Transverse colon (tissue), 4 donors: ENCODE results near the gene SPTBN4.

ENCODE experiments used
- CTCF ChIP-seq, 5 experiments: fragments of 200-600 bp in 3 of 5; fragments of 450-650 bp in 2 of 5; sonication (generic) in 3 of 5; IDR thresholded peaks; 1 replicate in 2 of 5; 2 replicates in 3 of 5; pipeline ENCODE4 v1.5.1; 2016 to 2017; ENCODE audit warnings: antibody characterized with exemption in 5 of 5, inconsistent platforms in 3 of 5, mild to moderate bottlenecking in 2 of 5, moderate library complexity in 1 of 5
- EP300 ChIP-seq: sonication (generic); formaldehyde crosslinking; IDR thresholded peaks from one replicate; pipeline ENCODE4 v1.6.1; 2017; ENCODE audit warnings: antibody characterized with exemption, low read depth
- POLR2A ChIP-seq: fragments of 450-650 bp; IDR thresholded peaks from one replicate; pipeline ENCODE4 v1.6.1; 2016; ENCODE audit warnings: antibody characterized with exemption, mild to moderate bottlenecking, moderate library complexity
- POLR2AphosphoS5 ChIP-seq, 3 donors: sonication (generic); formaldehyde crosslinking; IDR thresholded peaks; one replicate each; pipeline ENCODE4 v1.6.1; 2016; ENCODE audit warnings: antibody characterized with exemption in 3 of 3

- TF ChIP-seq CTCF (IDR thresholded peaks at IDR 0.05) (no peak), POLR2AphosphoS5 (IDR thresholded peaks at IDR 0.05) (no peak), POLR2A (no peak), EP300 (no peak)
These were observed 92.6 kb downstream of the SPTBN4 start for GRCh38 chr19:40559394-40559793.
